ENCODE measurements around the gene MRPL50.
A peak's percentile ranks its signal among the peaks of the same experiment; 100 is the strongest.

MRPL50 gene

GRCh38 chr9:101398068-101398929, at the start of gene MRPL50, which contains the start of gene ZNF189:
MRPL50 (minus strand) TSS chr9:101398618; CDS start chr9:101398592, 26 bp downstream.
ZNF189 (plus strand) TSS chr9:101398851; CDS start chr9:101399157, 306 bp downstream.
- DNase-seq: peak; percentile 94 to 96

- DNase-seq: no peak
These were observed 48.3 kb upstream of the MRPL50 start for GRCh38 chr9:101446732-101447131.

GRCh38 chr9:101445353-101446029, 47.1 kb upstream of the MRPL50 start:
- DNase-seq: no peak

DNA sequence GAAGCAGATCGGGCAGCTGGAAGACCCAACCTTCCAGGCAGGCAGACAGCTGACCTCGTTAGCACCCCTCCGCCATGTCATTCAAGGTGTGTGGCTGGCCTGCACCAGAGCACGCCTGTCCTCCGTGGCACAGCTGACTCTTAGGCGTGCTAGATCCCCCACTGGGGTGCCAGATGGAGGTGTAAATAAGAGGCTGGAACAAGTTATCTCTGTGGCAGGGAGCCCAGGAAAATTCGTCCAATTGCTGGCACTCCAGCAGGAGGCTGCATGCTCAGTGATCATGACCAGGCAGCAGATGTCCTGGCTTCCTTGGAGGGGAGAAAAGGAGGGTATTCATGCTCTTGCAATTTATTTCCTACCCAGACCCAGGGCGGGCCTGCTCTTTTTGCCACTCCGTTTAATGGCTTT, 45.0 kb upstream of the MRPL50 start:
- no peak for DNase-seq

DNA sequence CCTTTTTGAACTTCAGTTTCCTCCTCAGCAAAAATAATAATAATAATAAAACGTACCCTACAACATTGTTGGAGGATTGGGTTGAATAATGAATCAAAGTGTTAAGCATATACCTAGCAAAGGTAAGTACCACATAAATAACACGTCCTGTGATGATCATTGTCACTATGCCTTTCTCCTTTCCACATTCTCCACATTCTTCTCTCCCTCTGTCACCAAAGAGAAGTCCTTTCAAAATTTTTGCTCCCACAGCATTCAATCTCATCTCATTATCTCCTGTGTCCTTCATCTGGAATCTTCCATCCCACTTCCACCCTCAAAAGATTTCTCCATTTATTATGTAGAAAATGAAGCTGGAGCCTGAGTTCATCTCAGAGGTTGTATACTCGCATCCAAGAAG, 44.3 kb upstream of the MRPL50 start:
- no peak for DNase-seq

- DNase-seq: no peak
These were observed 43.9 kb upstream of the MRPL50 start for GRCh38 chr9:101442318-101442717.

GRCh38 chr9:101440714-101441230, 42.4 kb upstream of the MRPL50 start:
- DNase-seq: no peak

DNA sequence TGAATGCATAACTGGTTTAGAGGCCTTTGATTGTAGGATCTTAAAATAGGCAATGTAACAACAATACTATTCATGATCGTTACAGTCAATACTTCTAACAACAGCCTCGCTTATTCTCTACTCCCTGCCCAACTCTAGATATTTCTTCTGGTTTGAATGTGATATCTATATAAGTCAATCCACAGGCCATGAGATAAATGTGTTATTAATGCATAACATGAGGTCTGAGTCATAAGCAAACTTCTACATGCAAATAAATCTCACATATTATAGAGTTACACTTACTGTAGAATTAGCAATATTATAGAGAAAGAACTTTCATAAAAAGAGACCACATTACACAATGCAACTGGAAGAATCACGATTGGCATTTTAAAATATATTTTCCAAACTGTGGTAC, 40.1 kb upstream of the MRPL50 start:
- DNase-seq: no peak

- DNase-seq: no peak
These were observed 39.4 kb upstream of the MRPL50 start for GRCh38 chr9:101437806-101438232.

DNA sequence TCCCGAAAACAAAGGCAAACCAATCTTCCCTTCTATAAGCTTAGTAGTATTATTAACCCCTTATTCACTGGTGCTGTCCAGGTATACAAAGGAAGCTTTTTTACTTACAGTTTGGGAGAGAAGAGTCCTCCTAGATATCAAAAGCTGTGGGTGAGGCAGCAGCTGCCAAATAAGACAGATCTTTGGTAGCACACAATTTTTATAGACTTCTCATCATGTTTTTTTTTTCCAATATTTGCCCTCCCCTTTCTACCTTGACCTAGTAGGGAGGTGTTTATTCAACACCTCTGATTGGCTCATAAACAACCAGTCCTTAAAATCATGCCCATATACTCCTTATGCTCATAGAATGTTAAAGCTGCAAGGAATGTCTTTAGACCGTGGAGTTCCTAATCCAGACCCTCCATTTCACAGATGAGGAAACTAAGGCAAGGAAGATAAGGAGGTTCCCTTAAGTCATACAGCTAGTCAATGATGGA, 37.2 kb upstream of the MRPL50 start, which contains the start of gene ALDOB:
TSS of gene ALDOB (minus strand) at position 174 of the 479 bp plus-strand sequence. CDS start 4,887 bp downstream, outside the sequence.
- no peak for DNase-seq

GRCh38 chr9:101434998-101435397, 36.6 kb upstream of the MRPL50 start:
- no peak for DNase-seq

DNA sequence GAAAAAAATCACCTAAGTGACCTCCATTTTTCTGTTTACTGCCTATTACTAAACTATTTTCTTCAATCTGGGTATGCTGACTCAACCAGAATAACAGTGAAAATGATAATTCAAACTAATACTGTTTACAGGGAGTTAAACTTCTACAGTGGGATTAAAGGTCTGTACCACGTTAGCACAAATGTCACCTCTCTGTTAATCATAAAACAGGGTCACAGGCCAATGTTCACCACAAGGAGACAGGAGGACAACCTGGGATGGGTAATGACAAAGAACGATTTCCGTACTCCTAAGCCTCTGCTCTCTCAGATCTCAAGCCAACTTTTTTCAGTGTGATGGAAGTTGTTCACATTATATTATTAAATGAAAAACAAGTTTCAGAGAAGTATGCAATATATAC, 34.8 kb upstream of the MRPL50 start:
- DNase-seq: no peak

DNA sequence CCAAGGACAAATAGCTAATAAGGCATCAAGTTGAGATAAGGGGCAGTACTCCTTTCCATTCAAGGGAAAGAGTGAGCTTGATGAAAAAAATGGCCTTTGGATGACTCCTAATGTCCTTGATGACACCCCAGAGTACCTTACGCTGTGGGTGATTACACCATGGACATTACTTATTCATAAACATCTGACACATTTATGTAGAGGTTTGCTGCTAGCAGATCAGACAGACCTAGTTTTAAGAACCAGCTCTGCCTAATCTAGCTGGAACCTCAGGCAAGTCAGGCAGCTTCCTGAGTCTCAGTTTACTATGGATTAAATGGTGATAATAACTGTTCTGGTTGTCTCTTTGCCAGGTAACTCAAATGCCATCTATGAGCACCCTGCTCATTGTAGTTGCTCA, 34.3 kb upstream of the MRPL50 start:
- DNase-seq: no peak

DNA sequence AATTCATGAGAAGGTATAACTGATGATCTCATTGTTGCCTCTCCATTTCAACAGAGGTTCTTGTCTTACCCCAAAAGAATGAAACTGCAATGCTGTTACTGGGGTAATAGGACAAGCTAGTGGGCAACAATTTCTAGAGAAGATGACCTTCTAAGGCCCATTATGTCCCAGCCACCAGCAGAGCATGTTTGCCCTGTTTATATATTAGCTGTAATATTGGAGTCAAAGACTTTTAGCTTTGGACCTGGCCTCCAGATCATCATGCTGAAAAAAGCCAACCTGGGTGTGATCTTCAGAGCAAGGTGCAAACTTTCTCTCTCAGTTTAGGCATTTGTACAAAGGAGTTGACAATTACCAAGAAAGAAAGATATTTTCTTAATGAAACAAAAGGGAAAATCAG, 33.8 kb upstream of the MRPL50 start:
- DNase-seq: no peak

GRCh38 chr9:101429736-101430135, 31.3 kb upstream of the MRPL50 start:
- DNase-seq: no peak

GRCh38 chr9:101428909-101429308, 30.5 kb upstream of the MRPL50 start:
- no peak for DNase-seq

DNA sequence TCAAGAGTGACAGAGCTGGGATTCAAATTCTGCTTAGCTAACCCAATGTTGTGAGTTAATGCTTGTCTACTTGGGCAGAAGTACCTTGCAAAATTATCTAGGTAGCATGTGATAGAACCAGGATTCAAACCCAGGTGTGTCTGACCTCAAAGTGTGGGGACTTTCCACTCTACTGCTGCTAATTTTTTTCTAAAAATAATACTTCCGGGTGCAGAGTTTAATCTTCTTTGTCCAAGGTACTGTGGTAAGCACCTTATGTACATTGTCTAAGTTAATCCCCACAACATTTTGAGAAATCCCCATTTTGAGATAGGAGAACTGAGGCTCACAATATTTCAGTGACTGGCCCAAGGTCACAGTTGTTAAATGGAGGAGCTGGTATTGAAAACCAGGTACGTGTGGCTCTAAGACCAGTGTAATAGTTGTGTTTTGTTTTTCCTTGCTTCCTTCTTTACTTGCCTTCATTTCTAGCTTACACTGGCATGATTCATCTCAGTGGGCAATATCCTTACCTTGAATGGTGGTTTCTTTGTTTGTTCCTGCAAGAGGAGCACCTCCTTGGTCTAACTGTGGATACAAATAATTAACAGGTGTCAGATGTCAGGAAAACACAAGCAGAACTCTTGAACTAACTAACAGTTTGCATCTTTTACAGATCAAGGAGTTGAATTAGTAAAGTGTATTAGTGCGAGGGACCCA, 29.7 kb upstream of the MRPL50 start:
- DNase-seq: no peak

DNA sequence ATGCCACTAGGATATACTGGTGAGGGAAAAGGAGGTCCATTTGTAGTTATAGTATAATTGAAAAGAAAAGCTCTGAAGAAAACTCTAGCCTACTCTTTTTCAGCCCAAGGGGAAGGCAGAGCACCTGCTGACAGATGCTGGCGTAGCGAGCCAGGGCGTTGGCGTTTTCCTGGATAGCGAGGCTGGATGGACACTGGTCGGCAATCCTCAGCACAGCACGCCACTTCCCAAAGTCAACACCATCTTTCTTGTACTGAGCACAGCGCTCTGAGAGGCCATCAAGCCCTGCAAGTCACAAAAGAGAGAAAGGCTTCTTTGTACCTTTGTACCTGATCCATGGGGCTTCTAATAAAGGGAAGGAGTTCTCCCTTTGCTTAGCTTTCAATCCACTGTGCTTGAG, 28.9 kb upstream of the MRPL50 start:
- no peak for DNase-seq

DNA sequence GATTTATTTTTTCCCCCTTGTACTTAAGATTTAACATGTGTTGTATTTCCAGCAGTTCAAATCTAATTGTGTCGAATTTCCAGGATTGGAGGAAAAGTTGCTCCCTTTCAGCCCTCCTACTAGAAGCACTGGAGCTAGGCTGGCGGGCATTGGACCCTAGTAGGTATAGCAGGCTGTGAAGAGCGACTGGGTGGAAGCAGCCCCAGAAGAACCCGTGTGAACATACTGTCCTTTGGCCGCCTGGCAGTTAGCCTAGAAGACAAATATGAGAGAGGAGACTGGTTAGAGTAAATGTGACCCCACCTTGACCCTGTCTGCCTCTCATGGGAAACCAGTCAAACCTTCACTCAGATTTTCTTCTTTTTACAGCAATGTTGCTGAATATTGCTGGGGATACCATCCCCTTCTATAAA, 23.2 kb upstream of the MRPL50 start:
- DNase-seq: no peak

GRCh38 chr9:101419863-101420262, 21.4 kb upstream of the MRPL50 start:
- DNase-seq: no peak

DNA sequence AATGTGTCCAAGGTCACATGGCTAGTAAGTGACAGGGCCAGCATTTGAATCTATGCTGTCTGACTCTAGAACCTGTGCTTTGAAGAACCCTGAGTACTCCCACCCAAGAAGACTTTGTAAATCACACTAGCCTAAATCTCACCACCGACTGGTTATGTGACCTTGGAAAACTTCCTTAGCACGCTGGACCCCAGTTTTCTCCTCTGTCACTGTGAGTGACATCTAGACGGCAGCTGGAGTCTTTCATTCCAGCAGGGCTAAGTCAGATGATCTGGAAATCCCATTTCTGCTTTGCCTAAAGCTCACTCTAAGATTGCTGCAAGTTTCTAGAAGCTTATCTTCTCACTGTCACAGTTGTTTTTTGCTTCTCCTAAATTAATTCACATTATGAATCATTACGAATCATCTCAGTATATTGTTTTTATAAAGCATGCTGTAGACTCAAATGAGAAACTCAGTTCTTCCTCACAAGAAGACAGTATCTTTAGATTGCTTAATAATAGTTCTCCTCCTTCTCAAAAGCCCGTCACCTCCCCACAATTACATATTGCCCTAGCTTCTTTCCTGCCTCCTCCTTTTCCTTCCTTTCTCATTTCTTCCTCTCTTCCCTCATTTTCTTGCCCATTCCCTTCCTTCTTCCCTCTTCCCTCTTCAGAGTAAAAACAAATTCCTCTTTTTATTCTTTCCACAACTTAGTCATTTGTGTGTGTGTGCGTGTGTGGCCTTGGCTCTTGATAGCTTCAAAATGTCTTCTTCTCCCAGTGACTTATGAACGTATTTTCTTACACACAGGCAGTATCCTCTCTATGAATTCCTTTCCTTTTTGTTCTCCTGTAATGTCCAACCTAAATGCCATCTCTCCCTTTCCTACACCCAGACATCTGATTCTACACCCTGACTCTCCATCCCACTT, 20.4 kb upstream of the MRPL50 start:
- DNase-seq: no peak

- no peak for DNase-seq
These were observed 19.6 kb upstream of the MRPL50 start for GRCh38 chr9:101417977-101418376.
